Measurements from ENCODE around the gene TRIM25.

DNA sequence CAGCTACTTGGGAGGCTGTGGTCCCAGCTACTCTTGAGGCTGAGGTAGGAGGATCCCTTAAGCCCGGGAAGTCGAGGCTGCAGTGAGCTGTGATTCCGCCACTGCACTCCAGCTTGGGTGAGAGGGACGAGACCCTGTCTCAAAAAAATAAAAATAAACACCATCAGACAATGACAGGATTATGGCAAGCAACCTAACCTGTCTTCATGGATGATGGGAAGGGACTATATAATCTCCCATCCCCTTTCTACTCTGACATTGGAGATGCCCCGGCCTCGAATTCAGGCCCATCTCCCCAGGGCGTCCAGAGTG lies 893 bp downstream of the TRIM25 start:
- TF ChIP-seq CTCF (IDR thresholded peaks at IDR 0.05; ENCODE audit: poor library complexity) = no peak
- TF ChIP-seq EZH2phosphoT487 (IDR thresholded peaks at IDR 0.05; ENCODE audit: low read depth, severe bottlenecking, unreplicated experiment) = no peak
- no peak for TF ChIP-seq EZH2 (IDR thresholded peaks at IDR 0.05; ENCODE audit: borderline replicate concordance)
